ENCODE measurements around the gene KRT13.
A peak's percentile ranks its signal among the peaks of the same experiment; 100 is the strongest.

KRT13 gene

DNA sequence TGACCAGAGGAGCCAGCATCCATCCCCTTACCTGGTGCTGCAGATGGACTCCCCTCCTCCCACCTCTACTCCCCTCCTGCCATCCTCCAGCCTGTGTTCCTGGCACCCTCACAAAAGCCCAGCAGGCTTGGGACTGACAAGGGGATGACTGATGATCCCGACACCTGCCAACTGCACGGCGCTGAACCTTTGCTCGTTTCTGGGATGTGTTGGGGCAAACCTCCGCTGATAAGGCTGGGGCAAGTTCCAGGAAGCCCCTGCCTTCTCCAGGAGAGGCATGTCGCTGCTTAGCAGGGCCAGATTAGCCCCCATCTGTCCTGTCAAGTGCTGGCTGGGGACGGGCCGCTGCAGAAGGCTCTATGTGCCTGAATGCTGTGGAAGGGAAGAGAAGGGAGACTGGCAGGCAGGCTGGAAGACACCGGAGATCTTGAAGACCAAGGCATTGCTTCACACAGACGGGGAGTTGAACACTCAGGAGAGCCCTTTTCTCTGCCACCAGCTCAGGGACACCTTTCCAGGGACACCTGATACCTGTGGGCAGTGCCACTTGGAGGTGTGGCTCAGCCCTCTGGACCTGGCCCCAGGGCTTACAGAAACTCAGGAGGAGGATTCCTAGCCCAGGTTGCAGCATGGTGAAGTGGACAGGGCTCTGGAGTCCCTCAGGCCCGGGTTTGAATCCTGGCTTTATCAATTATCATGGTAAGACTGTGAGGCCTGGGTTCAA is 14.3 kb upstream of the KRT13 start:
- DNase-seq (ENCODE audit: low spot score) = no peak

DNA sequence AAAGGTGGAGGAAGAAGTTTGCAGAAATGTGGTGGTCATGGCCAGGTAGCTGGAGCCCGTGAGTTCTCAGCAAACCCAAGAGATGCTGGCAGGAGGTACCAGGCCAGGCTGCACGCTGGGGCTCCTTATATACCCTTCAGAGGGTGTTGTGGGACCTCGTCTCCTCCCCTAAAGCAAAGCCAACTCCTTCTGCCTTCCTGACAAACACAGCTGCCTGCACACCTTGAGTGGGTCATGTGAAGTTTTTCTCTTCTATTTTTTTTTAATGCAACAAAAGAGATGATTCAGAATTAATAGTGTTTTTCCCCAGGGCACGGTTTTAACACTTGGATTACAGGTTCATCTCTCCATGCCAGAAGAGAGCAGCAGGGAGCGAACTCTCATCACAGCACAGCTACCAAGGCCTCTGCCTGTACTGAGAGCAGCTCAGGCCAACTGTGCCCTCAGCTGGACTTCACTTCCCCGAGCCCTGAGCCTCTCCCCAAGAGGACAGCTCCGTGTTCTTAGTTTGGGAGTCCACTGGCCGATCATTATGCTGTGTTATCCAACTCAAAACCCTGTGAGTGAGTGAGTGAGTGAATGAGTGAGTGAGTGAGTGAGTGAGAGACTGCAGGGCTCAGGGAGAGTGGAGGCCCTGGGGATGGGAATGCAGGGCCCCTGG is 13.5 kb upstream of the KRT13 start, which contains the start of gene KRT15:
KRT15 (minus strand) TSS at position 102 of the 661 bp plus-strand sequence; CDS start at position 39, 63 bp downstream.
- no peak for DNase-seq (ENCODE audit: low spot score)

GRCh38 chr17:41518031-41518430 is 12.6 kb upstream of the KRT13 start:
- DNase-seq (ENCODE audit: low spot score) = no peak

DNA sequence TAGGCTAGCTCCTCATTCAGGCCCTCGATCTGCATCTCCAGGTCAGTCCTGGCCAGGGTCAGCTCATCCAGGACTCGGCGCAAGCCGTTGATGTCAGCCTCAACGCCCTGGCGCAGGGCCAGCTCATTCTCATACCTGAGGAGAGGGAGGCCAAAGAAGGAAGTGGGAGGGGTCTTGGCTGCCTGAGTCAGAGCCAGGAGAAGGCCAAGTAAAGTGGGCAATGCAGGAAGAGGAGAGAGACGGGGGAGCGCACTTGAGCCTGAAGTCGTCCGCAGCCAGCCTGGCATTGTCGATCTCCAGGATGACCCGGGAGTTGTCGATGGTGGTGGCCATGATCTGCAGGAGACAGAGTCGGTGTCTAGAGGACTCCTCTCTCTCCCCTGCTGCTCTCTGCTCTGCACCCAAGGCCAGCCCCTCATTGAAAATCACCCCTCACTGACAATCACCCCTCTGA is 11.4 kb upstream of the KRT13 start:
- no peak for DNase-seq (ENCODE audit: low spot score)

GRCh38 chr17:41516147-41516829 is 10.9 kb upstream of the KRT13 start:
- no peak for DNase-seq (ENCODE audit: low spot score)

GRCh38 chr17:41513168-41513547 is 7.7 kb upstream of the KRT13 start:
- DNase-seq (ENCODE audit: low spot score) = no peak

DNA sequence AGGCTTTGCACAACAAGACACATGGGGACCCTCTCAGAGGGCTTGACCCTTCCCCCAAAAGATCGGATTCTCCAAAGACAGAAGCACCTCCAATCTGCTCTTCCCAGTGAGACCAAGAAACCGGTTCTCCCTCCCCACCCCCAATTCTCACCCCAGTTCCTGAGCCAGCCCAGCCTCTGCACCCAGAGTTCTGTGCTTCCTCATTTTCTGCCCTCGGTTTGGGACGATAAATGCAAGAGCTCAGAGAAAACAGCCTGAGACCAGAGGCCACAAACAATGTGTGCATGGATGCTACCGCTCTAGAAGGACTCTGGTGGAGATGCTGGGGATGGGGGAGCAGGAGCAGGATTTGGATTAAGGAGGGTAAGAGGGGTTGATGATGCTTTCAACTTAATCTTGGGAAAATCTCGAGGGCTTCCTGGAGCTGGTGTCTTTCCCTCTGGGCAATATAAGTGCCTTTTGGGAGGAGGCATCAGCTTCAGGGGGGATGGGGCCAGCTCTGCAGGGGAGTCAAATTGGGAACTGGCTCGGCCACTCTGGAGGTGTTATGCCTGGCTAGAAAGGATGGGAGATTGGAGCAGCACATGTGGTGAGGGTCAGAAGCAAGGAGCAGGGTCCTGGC is 7.2 kb upstream of the KRT13 start:
- no peak for DNase-seq (ENCODE audit: low spot score)

GRCh38 chr17:41511716-41512115 is 6.3 kb upstream of the KRT13 start:
- DNase-seq (ENCODE audit: low spot score) = no peak

DNA sequence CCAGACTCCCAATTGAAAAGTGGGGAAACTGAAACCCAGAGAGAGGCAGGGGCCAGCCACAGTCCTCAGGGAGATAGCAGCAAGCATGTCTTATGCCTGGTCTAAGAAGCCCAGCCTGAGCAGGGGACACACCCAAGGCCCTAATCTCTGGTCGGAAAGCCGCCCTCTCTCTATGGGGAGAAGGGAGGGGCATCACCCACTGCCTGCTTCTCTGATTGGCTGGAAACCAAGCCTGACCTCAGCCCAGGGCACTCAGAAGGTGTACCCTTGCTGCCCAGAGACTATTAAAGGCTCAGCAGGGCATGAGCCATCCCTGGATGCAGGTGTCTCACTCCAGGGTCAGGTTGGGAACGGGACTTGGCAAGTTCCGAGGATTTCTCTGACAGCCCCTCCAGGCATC is 5.7 kb upstream of the KRT13 start:
- DNase-seq (ENCODE audit: low spot score) = no peak

- DNase-seq (ENCODE audit: low spot score) = no peak
Measured at GRCh38 chr17:41510251-41511065, 5.0 kb upstream of the KRT13 start.

GRCh38 chr17:41507315-41507880 is 2.0 kb upstream of the KRT13 start:
- no peak for DNase-seq (ENCODE audit: low spot score)

- no peak for DNase-seq (ENCODE audit: low spot score)
Measured at GRCh38 chr17:41505809-41506767, 676 bp upstream of the KRT13 start.

DNA sequence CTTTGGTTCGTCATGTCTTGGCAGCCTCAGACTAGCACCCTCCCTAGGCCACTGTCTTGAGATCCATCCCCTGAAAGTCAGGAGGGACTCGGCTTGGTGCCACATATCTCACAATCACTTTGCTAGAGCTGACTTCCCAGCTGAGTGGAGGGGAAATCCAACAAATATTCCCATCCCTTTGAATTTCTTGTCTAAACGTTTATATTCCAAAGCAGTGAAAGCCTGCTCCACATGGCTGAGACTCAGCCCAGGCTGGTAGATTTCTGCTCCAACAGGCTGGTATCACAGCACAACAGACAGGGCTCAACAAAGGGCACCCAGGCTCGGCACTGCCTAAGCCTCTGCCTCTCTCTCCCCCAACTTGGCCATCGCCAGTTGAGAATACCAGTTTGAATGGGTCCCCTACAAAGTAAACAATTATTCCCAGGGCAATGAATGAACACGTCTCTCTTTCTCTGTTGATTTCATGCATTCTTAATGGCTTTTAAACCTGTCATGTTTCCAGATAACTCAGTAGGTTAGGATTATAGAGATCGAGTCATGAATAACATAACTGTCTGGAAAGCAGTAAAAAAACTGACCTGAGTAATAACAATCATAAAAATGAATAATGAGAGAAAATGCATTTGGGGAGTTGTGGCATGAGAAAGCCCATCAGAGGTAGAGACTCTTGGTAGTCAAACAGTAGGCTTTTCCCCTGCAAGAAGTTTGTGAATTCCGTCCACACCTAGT is 1.0 kb downstream of the KRT13 start:
- no peak for DNase-seq (ENCODE audit: low spot score)

DNA sequence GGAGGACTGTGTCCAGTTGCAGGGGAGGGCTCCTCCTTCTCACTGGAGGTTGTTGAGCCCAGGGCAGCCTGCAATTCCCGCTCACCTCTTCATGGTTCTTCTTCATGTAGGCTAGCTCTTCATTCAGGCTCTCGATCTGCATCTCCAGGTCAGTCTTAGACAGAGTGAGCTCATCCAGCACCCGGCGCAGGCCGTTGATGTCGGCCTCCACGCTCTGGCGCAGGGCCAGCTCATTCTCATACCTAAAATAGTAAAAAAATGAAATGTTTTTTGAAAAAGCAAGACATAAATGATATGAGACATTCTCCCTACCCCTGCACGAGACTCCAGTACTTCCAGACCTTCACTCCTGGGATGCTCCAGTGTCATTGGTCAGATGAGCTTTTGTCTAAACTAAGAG is 2.2 kb downstream of the KRT13 start:
- DNase-seq (ENCODE audit: low spot score) = no peak

GRCh38 chr17:41500131-41500911 is 5.1 kb downstream of the KRT13 start:
- DNase-seq (ENCODE audit: low spot score) = no peak

DNA sequence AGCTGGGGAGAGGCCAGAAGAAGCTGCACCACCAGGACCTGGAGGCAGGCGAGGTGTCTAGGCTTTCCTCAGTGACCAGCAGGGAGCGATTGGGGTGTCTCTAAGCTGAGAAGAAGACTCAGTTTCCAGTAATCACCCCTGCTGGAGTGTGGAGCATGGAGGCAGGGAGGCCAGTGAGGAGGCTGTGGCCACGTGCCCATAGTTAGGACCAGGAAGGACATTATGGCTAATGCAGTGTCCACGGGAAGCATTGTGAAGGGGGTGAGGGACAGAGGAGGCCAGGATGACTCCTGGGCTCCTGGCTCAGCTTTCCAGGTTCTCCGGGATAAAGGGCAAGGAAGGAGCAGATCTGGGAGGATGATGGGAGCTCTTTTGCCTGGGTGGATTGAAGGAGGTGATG is 5.7 kb downstream of the KRT13 start:
- DNase-seq (ENCODE audit: low spot score) = no peak

DNA sequence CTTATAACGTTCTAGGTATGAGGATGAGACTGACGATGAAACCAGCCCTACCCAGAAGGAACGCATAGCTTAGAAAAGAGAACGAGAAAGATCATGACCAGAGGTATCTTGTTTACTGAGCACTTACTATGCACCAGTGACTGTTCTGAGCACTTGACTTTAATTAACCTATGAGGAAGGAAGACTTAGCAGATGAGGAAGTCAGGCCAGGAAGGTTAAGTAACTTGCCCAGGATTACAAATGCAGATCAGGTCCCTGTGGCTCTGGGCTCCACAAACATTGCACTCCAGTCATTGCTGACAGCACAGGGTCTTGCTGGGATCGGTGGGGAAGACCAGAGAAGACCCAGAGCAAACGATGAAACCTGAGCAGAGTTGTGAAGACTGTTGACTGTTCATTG is 7.1 kb downstream of the KRT13 start:
- no peak for DNase-seq (ENCODE audit: low spot score)

DNA sequence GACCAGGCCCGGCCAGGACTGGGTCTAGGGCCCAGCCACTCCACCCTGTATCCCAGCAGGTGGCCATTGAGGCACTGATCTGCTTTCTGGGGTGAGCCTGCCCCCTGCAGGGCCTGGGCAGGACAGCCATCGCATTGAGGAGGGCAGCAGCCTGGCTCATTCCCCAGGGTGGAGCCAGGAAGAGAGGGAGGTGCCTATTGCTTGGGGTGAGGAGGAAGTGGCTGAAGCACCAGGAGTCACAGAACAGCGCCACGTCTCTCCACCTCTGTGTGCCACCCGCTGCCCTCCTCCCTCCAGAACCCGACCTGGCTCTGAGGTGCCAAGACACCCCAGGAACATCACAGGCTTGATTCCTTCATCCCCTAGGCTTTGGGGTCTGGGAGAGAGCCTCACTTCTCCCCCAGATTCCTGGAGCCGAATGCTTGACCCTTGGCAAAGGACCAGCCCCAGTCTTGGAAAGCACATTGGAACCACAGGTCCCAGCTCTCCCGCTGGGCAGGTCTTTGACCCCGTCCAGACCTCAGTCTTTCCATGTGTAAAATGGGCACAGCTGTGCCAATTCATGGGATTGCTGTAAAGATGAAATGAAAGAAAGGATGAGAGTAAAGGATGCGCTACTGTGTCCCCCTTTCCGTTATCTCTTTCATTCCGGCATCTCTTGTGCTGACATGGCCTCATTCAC is 8.5 kb downstream of the KRT13 start:
- peak; percentile 53 for DNase-seq (ENCODE audit: low spot score)
